ENCODE data around the gene BAX.

Gene BAX

GRCh38 chr19:48985711-48986110 is 31.0 kb downstream of the BAX start:
- DNase-seq (ENCODE audit: low read depth) = no peak

DNA sequence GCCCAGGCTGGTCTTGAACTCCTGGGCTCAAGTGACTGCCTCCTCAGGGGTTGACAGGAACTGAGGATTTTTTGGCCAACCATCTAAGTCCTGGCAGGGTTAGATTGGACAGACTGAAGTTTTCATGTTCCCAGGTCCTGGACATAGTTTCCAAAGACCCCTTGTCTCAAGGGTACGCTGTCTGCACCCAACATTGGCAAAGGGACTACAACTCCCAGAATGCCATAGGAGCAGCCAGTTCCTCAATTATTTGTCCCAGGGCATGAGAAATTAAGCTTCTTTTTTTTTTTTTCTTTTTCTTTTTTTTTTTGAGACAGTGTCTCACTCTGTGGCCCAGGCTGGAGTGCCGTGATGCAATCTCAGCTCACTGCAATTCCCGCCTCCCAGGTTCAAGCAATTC is 31.5 kb downstream of the BAX start:
- DNase-seq (ENCODE audit: low read depth) = no peak

DNA sequence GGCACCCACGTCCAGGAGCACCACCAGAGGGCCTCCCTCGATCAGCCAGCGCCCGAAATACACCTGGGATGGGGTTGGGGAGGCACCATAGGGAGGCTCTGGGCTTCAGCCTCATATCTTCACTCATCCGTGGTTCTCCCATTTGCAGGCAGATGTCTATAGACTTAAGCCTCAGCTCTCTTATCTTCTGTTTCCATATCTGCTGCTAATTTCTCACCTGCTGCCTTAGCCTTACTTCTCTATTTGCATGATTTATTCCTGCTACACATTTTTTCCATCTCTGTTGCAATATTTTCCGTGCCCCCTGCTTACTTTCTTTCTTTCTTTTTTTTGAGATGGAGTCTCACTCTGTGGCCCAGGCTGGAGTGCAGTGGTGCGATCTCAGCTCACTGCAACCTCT is 32.6 kb downstream of the BAX start:
- DNase-seq (ENCODE audit: low read depth) = no peak

GRCh38 chr19:48988286-48988685 is 33.6 kb downstream of the BAX start:
- no peak for DNase-seq (ENCODE audit: low read depth)

DNA sequence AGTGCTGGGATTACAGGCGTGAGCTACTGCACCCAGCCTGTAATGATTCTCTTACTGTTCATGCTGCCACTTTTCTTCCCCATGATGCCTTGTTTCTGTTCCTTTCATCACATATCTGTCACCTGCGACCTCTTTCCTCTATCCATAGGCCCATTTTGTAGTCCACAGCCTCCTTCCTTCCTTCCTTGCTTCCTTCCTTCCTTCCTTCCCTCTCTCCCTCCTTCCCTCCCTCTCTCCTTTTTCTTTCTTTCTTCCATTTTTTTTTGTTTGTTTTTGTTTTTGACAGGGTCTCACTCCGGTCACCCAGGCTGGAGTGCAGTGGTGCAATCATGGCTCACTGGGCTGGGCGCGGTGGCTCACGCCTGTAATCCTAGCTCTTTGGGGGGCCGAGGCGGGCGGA is 34.2 kb downstream of the BAX start:
- no peak for DNase-seq (ENCODE audit: low read depth)

- DNase-seq (ENCODE audit: low read depth) = no peak
Observed at GRCh38 chr19:48989701-48990291, 35.1 kb downstream of the BAX start.

DNA sequence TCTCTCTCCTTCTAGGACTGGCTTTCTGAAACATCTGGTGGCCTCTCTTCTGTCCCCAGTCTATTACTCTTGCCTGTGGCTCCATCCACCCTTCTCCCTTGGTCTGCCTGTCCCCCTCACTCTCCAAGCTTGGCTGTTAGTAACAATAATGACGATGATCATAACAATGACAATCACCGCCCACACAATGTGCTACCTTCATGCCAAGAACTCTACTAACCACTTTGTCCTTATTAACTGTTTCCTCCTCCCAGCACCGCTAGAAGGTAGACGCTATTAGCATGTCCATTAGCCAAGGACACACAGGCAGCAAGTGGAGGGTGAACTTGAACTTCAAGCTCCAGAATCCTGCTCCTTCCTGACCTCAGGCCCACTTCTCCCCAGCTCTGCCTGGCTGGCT is 35.7 kb downstream of the BAX start:
- DNase-seq (ENCODE audit: low read depth) = no peak

GRCh38 chr19:48991011-48991609 is 36.4 kb downstream of the BAX start:
- DNase-seq (ENCODE audit: low read depth) = no peak

GRCh38 chr19:48991873-48992580 is 37.4 kb downstream of the BAX start:
- peak; percentile 88 for DNase-seq (ENCODE audit: low read depth)

DNA sequence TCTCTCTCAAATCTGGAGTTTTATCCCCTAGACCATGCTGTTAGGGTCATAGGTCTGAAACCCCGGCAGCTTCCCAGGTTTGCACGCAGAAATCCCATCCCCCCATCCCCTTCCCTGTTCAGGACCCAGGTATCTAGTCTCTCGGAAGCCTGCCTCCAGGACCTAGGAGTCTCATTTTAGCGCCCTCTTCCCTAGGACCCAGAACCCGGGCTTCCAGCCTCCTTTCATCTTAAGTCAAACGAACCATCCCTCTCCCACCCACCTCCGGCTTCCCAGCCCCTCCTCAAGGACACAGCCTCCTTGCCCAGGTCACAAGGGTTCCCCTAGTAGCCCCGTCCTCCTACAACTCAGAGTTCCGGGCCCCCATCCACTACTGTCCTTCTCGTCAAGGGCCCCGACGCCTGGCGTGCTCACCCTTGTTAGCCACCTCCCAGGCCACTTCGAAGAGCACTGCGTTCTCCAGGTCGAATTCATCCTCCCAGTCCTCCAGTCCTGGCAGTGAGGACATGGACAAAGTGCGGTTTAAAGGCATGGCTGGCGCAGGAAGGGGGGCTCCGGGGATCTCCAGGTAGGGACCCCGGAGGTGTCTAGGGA is 38.0 kb downstream of the BAX start:
- DNase-seq (ENCODE audit: low read depth) = no peak

DNA sequence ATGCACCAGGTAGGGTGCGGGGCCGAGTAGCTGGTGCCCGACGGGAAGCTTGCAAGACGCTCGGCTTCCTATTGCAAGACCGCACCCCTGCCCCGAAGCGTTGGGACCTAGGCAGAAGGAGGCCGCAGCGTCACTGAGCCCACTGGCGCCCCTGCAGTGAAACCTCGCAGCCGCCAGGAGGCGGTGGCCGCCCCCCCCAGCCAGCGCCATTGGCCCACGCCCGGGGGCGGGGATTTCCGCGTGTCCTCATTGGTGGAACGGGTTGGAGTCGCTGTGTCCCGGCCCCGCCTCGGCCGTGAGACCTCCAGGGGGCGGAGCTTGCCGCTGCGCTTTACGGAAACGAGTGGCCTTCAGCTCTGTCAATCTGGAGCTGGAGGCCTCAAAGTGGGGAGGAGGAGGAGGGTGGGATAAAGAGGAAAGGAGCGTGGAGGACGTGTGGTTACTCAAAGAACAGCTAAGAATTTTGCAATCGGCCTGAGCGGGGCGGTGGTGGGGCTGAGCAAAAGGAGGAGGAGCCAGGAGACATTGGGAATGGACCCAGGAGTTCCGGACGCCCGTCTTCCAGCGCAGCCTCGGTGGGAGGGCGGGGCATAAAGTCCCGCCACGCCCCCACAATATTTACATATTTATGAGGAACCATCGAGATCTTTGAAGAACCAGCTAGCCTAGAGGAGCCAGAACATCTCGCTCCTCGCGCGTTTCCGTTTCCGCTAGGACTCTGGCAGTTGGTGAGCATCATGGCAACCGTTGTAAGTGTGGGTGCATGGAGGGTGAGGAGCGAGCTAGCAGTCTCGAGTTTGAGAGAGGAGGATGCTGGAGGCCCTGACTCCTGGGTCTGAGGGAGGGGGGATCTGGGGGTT is 38.7 kb downstream of the BAX start, which contains the start of the genes GYS1 and RUVBL2:
TSS of gene GYS1 (minus strand) at position 135 of the 860 bp plus-strand sequence. CDS start 197 bp downstream, outside the sequence.
TSS of gene RUVBL2 (plus strand) at position 713 of the 860 bp plus-strand sequence. CDS start at position 738, 25 bp downstream.
- peak; percentile 99 for DNase-seq (ENCODE audit: low read depth)

DNA sequence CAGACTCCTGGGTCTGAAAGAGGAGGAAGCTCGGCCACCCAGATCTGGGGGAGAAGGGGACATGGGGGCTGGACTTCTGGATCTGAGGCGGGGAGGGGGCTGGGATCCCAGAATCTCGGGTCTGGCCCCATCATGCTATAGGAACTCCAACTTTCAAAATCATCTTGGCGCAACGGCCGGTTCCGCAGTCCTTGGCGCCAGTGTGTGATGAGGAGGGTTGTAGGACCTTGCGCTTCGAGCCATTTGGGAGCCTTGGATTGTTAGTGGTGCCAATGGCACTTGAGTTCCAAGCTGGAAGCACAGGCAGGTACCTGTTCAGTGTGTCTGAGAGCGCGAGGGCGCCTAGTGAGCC is 39.3 kb downstream of the BAX start:
- DNase-seq (ENCODE audit: low read depth) = peak; percentile 12

- DNase-seq (ENCODE audit: low read depth) = peak; percentile 68
Observed at GRCh38 chr19:48997972-48998371, 43.3 kb downstream of the BAX start.

DNA sequence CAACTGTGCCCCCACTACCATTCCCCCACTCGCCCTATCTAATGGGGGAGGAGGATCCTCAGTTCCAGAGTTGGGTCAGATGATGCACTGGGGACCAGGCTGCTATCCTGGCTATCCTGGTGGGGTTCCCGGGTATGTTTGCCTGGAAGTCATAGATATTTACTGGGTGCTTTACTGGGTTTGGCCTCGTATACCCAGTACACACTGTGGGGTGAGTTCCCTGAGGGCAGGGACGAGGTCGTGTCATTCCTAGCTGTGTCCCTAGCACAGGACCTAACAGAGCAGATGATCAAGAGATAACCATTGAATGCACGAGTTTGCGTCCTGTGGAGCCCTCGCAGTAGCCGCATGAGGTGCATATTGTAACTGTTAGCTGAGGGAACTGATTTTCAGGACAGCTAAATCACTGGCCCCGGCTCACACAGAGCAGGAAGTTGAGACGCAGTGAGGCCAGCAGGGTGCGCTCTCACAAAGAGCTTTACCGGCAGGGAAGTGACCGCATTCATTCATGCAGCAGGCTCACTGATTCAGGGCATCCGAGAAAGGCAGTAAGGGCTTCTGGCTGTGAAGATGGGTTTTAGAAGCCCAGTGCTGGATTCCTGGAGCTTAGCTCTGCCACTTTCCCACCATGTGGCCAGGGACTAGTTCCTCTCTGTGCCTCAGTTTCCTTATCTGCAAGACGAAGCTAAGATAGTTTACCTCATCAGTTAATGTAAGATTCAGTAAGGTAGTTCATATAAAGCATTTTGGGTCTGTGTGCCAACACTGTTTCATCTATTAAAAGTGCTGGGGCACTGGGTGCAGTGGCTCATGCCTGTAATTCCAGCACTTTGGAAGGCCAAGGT is 45.0 kb downstream of the BAX start:
- peak; percentile 77 for DNase-seq (ENCODE audit: low read depth)

GRCh38 chr19:49004133-49004532 is 49.5 kb downstream of the BAX start:
- DNase-seq (ENCODE audit: low read depth) = no peak

DNA sequence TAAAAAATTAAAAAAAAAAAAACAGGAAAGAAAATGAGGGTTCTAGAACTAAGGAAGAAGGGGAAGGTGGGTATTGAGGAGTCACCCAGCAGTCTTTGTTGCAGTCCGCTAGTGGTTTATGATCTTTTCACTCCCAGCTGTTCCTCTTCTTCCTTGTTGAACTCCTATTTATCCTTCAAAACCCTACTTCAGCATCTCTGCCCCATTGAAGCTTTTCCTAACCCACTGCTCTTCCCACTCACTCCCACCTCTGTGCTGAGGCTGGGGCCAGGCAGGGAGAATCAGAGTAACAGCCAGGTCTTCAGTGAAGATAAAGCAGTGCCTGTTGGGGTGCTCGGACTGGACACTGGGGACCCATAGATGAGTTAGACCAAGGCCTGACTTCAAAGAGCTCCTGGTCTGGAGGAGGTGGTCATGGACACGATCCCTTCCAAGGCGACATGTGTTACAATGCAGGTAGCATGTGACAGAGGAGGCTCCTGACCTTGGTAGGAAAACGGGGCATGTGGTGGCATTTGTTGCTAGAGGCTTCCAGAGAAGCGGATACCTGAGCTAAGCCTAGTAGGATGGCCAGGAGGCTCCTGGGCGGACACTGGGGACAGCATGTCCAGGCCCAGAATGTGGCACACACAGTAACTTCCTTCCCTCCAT is 50.4 kb downstream of the BAX start:
- DNase-seq (ENCODE audit: low read depth) = no peak

DNA sequence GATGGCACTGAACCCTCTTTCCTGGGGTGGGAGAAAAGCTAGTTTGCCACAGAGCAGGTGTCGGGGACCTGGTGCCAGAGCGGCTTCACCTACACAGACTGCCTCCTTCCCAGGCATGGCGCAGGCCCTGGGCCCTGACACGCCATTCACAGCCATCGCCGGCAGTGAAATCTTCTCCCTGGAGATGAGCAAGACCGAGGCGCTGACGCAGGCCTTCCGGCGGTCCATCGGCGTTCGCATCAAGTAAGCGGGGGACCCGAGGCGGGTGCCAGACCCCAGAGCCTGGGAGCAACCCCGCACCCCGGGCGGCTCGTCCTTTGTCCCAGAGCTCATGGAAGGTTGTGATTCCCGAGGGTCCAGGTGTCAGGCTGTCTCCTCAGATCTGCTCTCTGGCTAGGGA is 52.2 kb downstream of the BAX start:
- DNase-seq (ENCODE audit: low read depth) = no peak

- DNase-seq (ENCODE audit: low read depth) = no peak
Observed at GRCh38 chr19:49009828-49010227, 55.2 kb downstream of the BAX start.

- DNase-seq (ENCODE audit: low read depth) = no peak
Observed at GRCh38 chr19:49010453-49010852, 55.8 kb downstream of the BAX start.

DNA sequence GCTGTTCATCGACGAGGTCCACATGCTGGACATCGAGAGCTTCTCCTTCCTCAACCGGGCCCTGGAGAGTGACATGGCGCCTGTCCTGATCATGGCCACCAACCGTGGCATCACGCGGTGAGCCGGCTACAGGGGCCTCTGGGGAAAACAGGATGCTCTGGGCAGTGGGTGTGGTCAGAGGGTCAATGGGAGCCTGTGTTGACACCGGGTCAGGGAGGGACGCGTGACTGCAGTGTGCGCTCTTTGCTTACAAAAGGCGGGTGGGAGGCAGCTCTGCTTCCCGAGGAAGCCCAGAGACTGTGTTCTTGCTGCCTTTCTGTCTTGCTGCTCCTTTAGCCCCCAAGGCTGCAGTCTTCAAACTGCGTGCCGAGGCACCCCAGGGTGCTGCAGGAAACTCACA is 56.5 kb downstream of the BAX start:
- no peak for DNase-seq (ENCODE audit: low read depth)

Data from iris pigment epithelial cell (primary cell).